ENCODE measurements around the gene SERPINE1. TPM values are rescaled to one million over a fixed set of nuclear protein-coding genes. Genes with fewer than 3 reads are reported as not detected.
"Not testable (repeated sequence)": the region's sequence is repeated elsewhere in the genome, so short reads cannot be mapped to it uniquely, and the experiment has no call there.

SERPINE1 gene
- total and polyA plus RNA-seq, 3 experiments from 2014 or later: 0.31 to 0.44 TPM; not detected in 1

DNA sequence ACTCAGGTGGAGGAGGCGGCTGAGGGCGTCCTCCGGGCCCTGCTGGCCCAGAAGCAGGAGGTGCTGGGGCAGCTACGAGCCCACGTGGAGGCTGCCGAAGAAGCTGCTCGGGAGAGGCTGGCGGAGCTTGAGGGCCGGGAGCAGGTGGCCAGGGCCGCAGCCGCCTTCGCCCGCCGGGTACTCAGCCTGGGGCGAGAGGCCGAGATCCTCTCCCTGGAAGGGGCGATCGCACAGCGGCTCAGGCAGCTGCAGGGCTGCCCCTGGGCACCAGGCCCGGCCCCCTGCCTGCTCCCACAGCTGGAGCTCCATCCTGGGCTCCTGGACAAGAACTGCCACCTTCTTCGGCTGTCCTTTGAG lies 38.9 kb upstream of the SERPINE1 start:
- H3K36me3 Mint-ChIP-seq: peaks cover 4 to 56% (median 5%) of the 10 kb centered on the region in 3 donors
- CTCF ChIA-PET: interaction anchor here (1.9 kb wide), 1 partner anchor 11 kb away, joined by 7 read pairs; no protein-coding TSS in a partner anchor
- POLR2A ChIA-PET: no interaction called here
- Histone ChIP-seq H3K9me3 (ENCODE audit: low read length) (no peaks in the 10 kb centered on the region), H3K36me3 (ENCODE audit: insufficient read depth, low read length) (peaks cover 8% of the 10 kb centered on the region), H3K4me3 (ENCODE audit: low read length) (no peak overlapping the region), H3K27ac (ENCODE audit: low read depth, low read length) (no peak overlapping the region), H3K4me1 (ENCODE audit: insufficient read depth, low read length) (peaks cover 26% of the 10 kb centered on the region), H3K27me3 (ENCODE audit: insufficient read depth, low read length, poor library complexity, severe bottlenecking) (no peaks in the 10 kb centered on the region)
- H3K27me3 Mint-ChIP-seq: no peaks in the 10 kb centered on the region
- H3K4me1 Mint-ChIP-seq: peaks cover 29 to 55% (median 36%) of the 10 kb centered on the region in 3 donors
- no peak overlapping the region for H3K27ac Mint-ChIP-seq
- no peak overlapping the region for H3K4me3 Mint-ChIP-seq
- no peak for DNase-seq
- H3K9me3 Mint-ChIP-seq: no peaks in the 10 kb centered on the region

DNA sequence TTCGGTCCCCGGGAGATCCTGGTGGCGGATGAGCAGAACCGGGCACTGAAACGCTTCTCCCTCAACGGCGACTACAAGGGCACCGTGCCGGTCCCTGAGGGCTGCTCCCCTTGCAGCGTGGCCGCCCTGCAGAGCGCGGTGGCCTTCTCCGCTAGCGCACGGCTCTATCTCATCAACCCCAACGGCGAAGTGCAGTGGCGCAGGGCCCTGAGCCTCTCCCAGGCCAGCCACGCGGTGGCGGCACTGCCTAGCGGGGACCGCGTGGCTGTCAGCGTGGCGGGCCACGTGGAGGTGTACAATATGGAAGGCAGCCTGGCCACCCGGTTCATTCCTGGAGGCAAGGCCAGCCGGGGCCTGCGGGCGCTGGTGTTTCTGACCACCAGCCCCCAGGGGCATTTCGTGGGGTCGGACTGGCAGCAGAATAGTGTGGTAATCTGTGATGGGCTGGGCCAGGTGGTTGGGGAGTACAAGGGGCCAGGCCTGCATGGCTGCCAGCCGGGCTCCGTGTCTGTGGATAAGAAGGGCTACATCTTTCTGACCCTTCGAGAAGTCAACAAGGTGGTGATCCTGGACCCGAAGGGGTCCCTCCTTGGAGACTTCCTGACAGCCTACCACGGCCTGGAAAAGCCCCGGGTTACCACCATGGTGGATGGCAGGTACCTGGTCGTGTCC lies 37.9 kb upstream of the SERPINE1 start:
- Mint-ChIP-seq H3K27ac (peak overlapping the region in 3 of 8 donors; percentile 7 to 74 (median 56)), H3K36me3 (peaks cover 4 to 59% (median 5%) of the 10 kb centered on the region in 3 donors), H3K9me3 (no peaks in the 10 kb centered on the region), H3K4me3 (peak overlapping the region in 3 of 7 donors; percentile 32 to 72 (median 61)), H3K27me3 (no peaks in the 10 kb centered on the region), H3K4me1 (peaks cover 29 to 58% (median 39%) of the 10 kb centered on the region in 3 donors)
- CTCF ChIA-PET: interaction anchor here (1.9 kb wide), 1 partner anchor 11 kb away, joined by 7 read pairs; no protein-coding TSS in a partner anchor
- Histone ChIP-seq H3K9me3 (ENCODE audit: low read length) (no peaks in the 10 kb centered on the region), H3K27ac (ENCODE audit: low read depth, low read length) (no peak overlapping the region), H3K36me3 (ENCODE audit: insufficient read depth, low read length) (peaks cover 8% of the 10 kb centered on the region), H3K4me1 (ENCODE audit: insufficient read depth, low read length) (peaks cover 26% of the 10 kb centered on the region), H3K27me3 (ENCODE audit: insufficient read depth, low read length, poor library complexity, severe bottlenecking) (no peaks in the 10 kb centered on the region), H3K4me3 (ENCODE audit: low read length) (no peak overlapping the region)
- POLR2A ChIA-PET: no interaction called here
- no peak for DNase-seq

DNA sequence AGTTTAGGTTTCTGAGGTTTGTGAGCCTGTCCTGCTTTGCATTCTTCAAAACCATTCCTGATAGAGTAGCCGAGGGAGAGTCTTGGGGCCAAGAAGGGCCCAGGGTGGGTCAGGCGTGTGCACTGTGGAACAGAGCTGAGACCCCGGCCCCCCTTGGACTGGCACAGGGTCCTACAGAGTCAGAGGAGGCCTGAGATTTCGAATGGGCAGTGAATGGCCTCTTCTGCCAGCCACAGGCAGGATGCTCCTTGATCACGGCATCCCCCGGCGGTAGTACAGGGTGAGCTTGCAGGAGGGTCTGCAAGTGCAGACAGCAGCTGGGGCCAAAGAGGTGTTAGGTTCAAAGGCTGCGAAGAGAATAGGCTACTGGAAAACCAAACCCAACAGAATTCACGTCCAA lies 37.0 kb upstream of the SERPINE1 start:
- POLR2A ChIA-PET: interaction anchor here (0.7 kb wide), 1 partner anchor 573 kb away, joined by 5 read pairs; no protein-coding TSS in a partner anchor
- CTCF ChIA-PET: interaction anchor here (0.8 kb wide), 1 partner anchor 12 kb away, joined by 5 read pairs; no protein-coding TSS in a partner anchor

DNA sequence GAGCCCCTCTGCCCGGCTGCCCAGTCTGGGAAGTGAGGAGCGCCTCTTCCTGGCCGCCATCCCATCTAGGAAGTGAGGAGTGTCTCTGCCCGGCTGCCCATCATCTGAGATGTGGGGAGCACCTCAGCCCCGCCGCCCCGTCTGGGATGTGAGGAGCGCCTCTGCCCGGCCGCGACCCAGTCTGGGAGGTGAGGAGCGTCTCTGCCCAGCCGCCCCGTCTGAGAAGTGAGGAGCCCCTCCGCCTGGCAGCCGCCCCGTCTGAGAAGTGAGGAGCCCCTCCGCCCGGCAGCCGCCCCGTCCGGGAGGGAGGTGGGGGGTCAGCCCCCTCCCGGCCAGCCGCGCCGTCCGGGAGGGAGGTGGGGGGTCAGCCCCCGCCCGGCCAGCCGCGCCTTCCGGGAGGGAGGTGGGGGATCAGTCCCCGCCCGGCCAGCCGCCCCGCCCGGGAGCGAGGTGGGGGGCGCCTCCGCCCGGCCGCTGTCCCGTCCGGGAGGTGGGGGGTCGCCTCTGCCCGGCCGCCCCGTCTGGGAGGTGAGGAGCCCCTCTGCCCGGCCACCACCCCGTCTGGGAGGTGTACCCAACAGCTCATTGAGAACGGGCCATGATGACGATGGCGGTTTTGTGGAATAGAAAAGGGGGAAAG lies 34.5 kb upstream of the SERPINE1 start:
- Mint-ChIP-seq H3K36me3 (peaks cover 4 to 46% (median 5%) of the 10 kb centered on the region in 3 donors), H3K27ac (peak overlapping the region in 1 of 8 donors; percentile 47), H3K4me1 (peaks cover 17 to 53% (median 30%) of the 10 kb centered on the region in 3 donors)
- H3K4me1 ChIP-seq (ENCODE audit: insufficient read depth, low read length); H3K9me3 ChIP-seq (ENCODE audit: low read length); H3K4me3 Mint-ChIP-seq; H3K27me3 ChIP-seq (ENCODE audit: insufficient read depth, low read length, poor library complexity, severe bottlenecking); H3K9me3 Mint-ChIP-seq; H3K36me3 ChIP-seq (ENCODE audit: insufficient read depth, low read length); H3K27me3 Mint-ChIP-seq; POLR2A ChIA-PET; DNase-seq; H3K27ac ChIP-seq (ENCODE audit: low read depth, low read length); CTCF ChIA-PET; H3K4me3 ChIP-seq (ENCODE audit: low read length): not testable (repeated sequence)

More for the DNA sequence above, 37.0 kb upstream of the SERPINE1 start:
- Histone ChIP-seq H3K36me3 (ENCODE audit: insufficient read depth, low read length) (peaks cover 8% of the 10 kb centered on the region), H3K4me1 (ENCODE audit: insufficient read depth, low read length) (peaks cover 20% of the 10 kb centered on the region), H3K27me3 (ENCODE audit: insufficient read depth, low read length, poor library complexity, severe bottlenecking) (no peaks in the 10 kb centered on the region), H3K27ac (ENCODE audit: low read depth, low read length) (no peak overlapping the region), H3K9me3 (ENCODE audit: low read length) (no peaks in the 10 kb centered on the region), H3K4me3 (ENCODE audit: low read length) (no peak overlapping the region)
- peak overlapping the region in 3 of 8 donors; percentile 6 to 75 (median 56) for H3K27ac Mint-ChIP-seq
- no peaks in the 10 kb centered on the region for H3K27me3 Mint-ChIP-seq
- peak overlapping the region in 2 of 7 donors; percentile 8 to 72 for H3K4me3 Mint-ChIP-seq
- H3K9me3 Mint-ChIP-seq: no peaks in the 10 kb centered on the region
- peaks cover 4 to 60% (median 5%) of the 10 kb centered on the region in 3 donors for H3K36me3 Mint-ChIP-seq
- DNase-seq: no peak
- peaks cover 28 to 59% (median 38%) of the 10 kb centered on the region in 3 donors for H3K4me1 Mint-ChIP-seq

DNA sequence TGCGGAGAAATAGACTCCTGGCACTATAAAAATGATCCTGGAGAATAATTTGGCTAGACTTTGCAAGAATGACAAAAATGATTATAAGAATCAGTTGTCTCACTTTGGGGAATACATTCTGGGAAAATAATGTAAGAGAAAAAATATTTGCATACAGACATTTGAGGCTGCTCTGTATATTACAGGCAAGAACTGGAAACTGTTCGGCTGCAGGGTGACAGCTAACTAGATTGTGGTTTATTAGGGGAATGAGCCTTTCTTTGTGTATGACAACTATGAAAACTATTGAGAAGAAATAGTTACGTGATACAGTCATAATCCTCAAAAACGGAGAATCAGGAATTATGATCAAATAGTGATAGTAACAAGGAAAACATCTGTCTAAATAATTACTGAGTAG lies 33.0 kb upstream of the SERPINE1 start:
- DNase-seq: no peak
- Histone ChIP-seq H3K36me3 (ENCODE audit: insufficient read depth, low read length) (peaks cover 4% of the 10 kb centered on the region), H3K9me3 (ENCODE audit: low read length) (no peaks in the 10 kb centered on the region), H3K4me1 (ENCODE audit: insufficient read depth, low read length) (peaks cover 4% of the 10 kb centered on the region), H3K4me3 (ENCODE audit: low read length) (no peak overlapping the region), H3K27ac (ENCODE audit: low read depth, low read length) (no peak overlapping the region), H3K27me3 (ENCODE audit: insufficient read depth, low read length, poor library complexity, severe bottlenecking) (no peaks in the 10 kb centered on the region)
- H3K27ac Mint-ChIP-seq: no peak overlapping the region
- H3K27me3 Mint-ChIP-seq: no peaks in the 10 kb centered on the region
- H3K4me3 Mint-ChIP-seq: no peak overlapping the region
- ChIA-PET CTCF (no interaction called here), POLR2A (interaction anchor here (0.7 kb wide), 1 partner anchor 9 kb away, joined by 4 read pairs; the partner anchor contains the start of gene TRIM56)
- no peaks in the 10 kb centered on the region for H3K9me3 Mint-ChIP-seq
- H3K36me3 Mint-ChIP-seq: peaks cover 4 to 39% (median 5%) of the 10 kb centered on the region in 3 donors
- H3K4me1 Mint-ChIP-seq: peaks cover 17 to 46% (median 34%) of the 10 kb centered on the region in 3 donors

DNA sequence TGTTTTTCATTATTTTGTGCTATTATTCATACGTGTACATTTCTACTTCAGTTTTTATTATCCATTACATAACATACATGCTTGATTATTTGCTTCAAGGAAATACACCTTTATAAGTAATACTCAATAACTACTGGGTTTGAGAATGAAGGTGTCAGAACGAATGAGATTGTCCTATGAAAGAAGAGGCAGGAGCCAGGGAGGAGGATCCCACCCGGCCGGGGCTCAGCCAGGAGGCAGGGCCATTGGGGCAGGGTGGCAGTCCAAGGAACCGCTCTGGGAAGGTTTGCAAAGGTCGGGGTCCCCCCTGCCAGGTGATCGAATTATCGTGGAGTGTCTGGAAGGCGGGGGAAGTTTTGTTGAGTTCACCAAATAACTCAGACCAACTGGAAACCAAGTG lies 32.5 kb upstream of the SERPINE1 start:
- CTCF ChIA-PET: interaction anchor here (0.7 kb wide), 1 partner anchor 1241 kb away, joined by 3 read pairs; no protein-coding TSS in a partner anchor
- Mint-ChIP-seq H3K27me3 (no peaks in the 10 kb centered on the region), H3K4me3 (no peak overlapping the region), H3K4me1 (peaks cover 16 to 41% (median 34%) of the 10 kb centered on the region in 3 donors), H3K27ac (no peak overlapping the region), H3K36me3 (peaks cover 4 to 34% (median 5%) of the 10 kb centered on the region in 3 donors), H3K9me3 (no peaks in the 10 kb centered on the region)
- Histone ChIP-seq H3K36me3 (ENCODE audit: insufficient read depth, low read length) (peaks cover under 1% of the 10 kb centered on the region), H3K4me1 (ENCODE audit: insufficient read depth, low read length) (peaks cover under 1% of the 10 kb centered on the region), H3K9me3 (ENCODE audit: low read length) (no peaks in the 10 kb centered on the region), H3K27me3 (ENCODE audit: insufficient read depth, low read length, poor library complexity, severe bottlenecking) (no peaks in the 10 kb centered on the region), H3K4me3 (ENCODE audit: low read length) (no peak overlapping the region), H3K27ac (ENCODE audit: low read depth, low read length) (no peak overlapping the region)
- DNase-seq: no peak
- POLR2A ChIA-PET: no interaction called here

DNA sequence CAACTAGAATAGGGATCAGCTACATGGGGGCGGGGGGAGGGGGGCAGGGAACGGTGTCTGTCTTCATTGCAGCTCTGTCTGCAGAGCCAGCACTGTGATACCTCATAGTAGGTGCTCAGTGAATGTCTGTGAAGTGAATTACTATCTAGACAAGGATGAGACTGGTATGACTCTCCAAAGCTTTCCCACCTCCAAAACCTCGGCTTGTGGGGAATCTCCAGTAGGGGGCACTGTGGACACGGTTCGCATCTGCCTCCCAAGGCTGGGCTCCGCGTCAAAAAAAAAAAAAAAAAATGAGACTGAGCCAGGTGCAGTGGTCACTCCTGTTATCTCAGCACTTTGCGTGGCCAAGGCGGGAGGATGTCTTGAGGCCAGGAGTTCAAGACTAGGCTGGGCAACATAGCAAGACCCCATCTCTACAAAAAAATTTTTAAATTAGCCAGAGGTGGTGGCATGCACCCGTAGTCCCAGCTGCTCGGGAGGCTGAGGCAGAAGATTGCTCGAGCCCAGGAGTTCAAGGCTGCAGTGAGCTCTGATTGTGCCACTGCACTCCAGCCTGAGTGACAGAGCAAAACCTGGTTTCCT lies 32.0 kb upstream of the SERPINE1 start:
- Histone ChIP-seq H3K27me3 (ENCODE audit: insufficient read depth, low read length, poor library complexity, severe bottlenecking) (no peaks in the 10 kb centered on the region), H3K36me3 (ENCODE audit: insufficient read depth, low read length) (no peaks in the 10 kb centered on the region), H3K4me1 (ENCODE audit: insufficient read depth, low read length) (no peaks in the 10 kb centered on the region), H3K27ac (ENCODE audit: low read depth, low read length) (no peak overlapping the region), H3K4me3 (ENCODE audit: low read length) (no peak overlapping the region), H3K9me3 (ENCODE audit: low read length) (no peaks in the 10 kb centered on the region)
- H3K36me3 Mint-ChIP-seq: peaks cover 4 to 29% (median 5%) of the 10 kb centered on the region in 3 donors
- peaks cover 0 to 1% of the 10 kb centered on the region in 2 donors for H3K27me3 Mint-ChIP-seq
- DNase-seq: no peak
- H3K4me3 Mint-ChIP-seq: no peak overlapping the region
- H3K27ac Mint-ChIP-seq: no peak overlapping the region
- CTCF ChIA-PET: interaction anchor here (0.7 kb wide), 1 partner anchor 1242 kb away, joined by 3 read pairs; no protein-coding TSS in a partner anchor
- H3K4me1 Mint-ChIP-seq: peaks cover 12 to 37% (median 34%) of the 10 kb centered on the region in 3 donors
- POLR2A ChIA-PET: no interaction called here
- H3K9me3 Mint-ChIP-seq: no peaks in the 10 kb centered on the region
